Lower lobe of right lung (tissue), 2 donors: ENCODE results near the gene ENPP1. TPM values are rescaled to one million over a fixed set of nuclear protein-coding genes. Genes with fewer than 3 reads are reported as not detected.
"Not testable (repeated sequence)": the region's sequence is repeated elsewhere in the genome, so short reads cannot be mapped to it uniquely, and the experiment has no call there.

Experiments
- ATAC-seq, 2 donors: fragments of 200-7000 bp; cut with Tn5 transposase; one replicate each; pipeline ENCODE4 v1.9.1; 2020 to 2022; ENCODE audit warnings: mild to moderate bottlenecking in 2 of 2, moderate library complexity in 2 of 2
- DNase-seq: peaks from one replicate; pipeline ENCODE4 v3.0.0-alpha.2; 2020
- H3K27ac ChIP-seq: fragments of 200-600 bp; one replicate; pipeline ENCODE4 v1.8.0; 2022
- H3K27me3 ChIP-seq: fragments of 200-600 bp; one replicate; pipeline ENCODE4 v1.8.0; 2022; ENCODE audit warnings: low read depth
- H3K36me3 ChIP-seq: fragments of 200-600 bp; one replicate; pipeline ENCODE4 v1.8.0; 2022; ENCODE audit warnings: mild to moderate bottlenecking
- H3K4me1 ChIP-seq: fragments of 200-600 bp; one replicate; pipeline ENCODE4 v1.8.0; 2022
- H3K4me3 ChIP-seq: fragments of 200-600 bp; one replicate; pipeline ENCODE4 v1.8.0; 2022; ENCODE audit warnings: mild to moderate bottlenecking
- H3K9me3 ChIP-seq: fragments of 200-600 bp; one replicate; pipeline ENCODE4 v1.8.0; 2022
- intact Hi-C: fragments of 100-400 bp; cut with DNase I; formaldehyde crosslinking; loops from one replicate; pipeline ENCODE4 v1.11.0; 2022
- total RNA-seq: library from RNA; stranded (reverse); fragmentation: NEBNext Ultra II Directional; extraction: Animal tissue kit (Norgen Biotek cat#: 25700); gene quantifications from one replicate; pipeline ENCODE4 v1.2.1, GENCODE V29; 2021
- TF ChIP-seq, protein P1 (sequence below): fragments of 200-600 bp; IDR thresholded peaks from one replicate; pipeline ENCODE4 v1.8.0; 2022; ENCODE audit warnings: antibody characterized with exemption, mild to moderate bottlenecking
- donor health status: DM: no; HTN: yes; CAD: no; lungs with severe emphysema.

ENPP1 gene
- total RNA-seq, 1 donor from 2014 or later = 3.3 TPM

DNA sequence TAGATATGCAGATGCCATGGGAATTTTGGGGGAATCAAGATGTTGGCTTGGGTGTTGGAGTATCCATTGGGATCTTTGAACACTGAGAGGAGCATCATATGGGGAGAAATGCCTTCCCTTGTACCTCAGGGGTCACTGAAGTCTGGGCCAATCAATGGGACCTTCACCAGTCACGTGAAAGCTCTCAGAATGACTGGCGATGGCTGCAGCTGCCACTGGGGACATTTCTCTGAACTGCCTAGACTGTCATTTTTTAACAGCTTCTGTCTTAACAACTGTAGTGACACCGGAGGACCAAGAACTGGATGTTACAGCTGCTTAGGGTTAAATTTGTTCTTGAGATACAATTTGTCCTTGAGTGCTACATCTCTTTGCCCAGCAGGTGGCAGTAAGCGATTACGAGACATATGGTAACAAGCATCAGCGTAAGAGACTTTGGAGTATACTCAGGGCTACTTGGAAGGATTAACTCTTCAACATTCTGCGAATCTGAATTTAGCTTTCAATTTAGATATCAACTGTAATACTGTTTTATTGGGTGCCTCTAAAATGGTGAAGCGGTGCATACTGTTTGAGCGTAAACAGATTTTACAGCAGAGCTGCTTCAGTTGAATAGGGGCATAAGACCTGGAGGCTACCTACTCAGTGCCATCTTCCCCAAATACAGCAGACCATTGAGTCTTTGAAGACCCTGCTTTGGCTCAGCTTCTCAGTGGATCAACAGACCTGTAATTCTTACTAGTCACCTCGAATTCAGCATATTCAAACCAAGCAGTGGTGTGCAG is 107.3 kb downstream of the ENPP1 start:
- H3K36me3 ChIP-seq = no peaks in the 10 kb centered on the region
- no peak for DNase-seq
- no peaks in the 10 kb centered on the region for H3K9me3 ChIP-seq
- TF ChIP-seq, protein P1, sequence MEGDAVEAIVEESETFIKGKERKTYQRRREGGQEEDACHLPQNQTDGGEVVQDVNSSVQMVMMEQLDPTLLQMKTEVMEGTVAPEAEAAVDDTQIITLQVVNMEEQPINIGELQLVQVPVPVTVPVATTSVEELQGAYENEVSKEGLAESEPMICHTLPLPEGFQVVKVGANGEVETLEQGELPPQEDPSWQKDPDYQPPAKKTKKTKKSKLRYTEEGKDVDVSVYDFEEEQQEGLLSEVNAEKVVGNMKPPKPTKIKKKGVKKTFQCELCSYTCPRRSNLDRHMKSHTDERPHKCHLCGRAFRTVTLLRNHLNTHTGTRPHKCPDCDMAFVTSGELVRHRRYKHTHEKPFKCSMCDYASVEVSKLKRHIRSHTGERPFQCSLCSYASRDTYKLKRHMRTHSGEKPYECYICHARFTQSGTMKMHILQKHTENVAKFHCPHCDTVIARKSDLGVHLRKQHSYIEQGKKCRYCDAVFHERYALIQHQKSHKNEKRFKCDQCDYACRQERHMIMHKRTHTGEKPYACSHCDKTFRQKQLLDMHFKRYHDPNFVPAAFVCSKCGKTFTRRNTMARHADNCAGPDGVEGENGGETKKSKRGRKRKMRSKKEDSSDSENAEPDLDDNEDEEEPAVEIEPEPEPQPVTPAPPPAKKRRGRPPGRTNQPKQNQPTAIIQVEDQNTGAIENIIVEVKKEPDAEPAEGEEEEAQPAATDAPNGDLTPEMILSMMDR = peak; percentile 86
- peak; percentile 77 to 83 for ATAC-seq
- H3K4me3 ChIP-seq = no peak overlapping the region
- peaks cover 24% of the 10 kb centered on the region for H3K27me3 ChIP-seq
- no peaks in the 10 kb centered on the region for H3K4me1 ChIP-seq
- intact Hi-C loops = no loop called here
- H3K27ac ChIP-seq = no peak overlapping the region

DNA sequence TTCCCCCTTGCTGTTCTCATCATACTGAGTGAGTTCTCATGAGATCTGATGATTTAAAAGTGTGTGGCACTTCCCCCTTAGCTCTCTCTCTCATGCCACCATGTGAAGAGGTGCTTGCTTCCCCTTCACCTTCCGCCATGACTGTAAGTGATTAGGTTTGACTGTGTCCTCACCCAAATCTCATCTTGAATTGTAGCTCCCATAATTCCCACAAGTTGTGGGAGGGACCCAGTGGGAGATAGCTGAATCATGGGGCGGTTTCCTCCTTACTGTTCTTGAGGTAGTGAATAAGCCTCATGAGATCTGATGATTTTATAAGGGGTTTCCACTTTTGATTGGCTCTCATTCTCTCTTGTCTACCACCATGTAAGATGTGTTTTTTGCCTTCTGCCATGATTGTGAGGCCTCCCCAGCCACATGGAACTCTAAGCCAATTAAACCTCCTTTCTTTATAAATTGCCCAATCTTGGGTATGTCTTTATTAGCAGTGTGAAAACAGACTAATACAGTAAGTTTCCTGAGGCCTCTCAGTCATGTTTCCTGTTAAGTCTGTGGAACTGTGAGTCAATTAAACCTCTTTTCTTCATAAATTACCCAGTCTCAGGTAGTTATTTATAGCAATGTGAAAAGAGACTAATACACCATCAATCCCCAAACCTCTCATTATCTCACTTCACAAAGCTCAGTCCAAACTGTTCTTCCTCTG is 108.4 kb downstream of the ENPP1 start:
- H3K36me3 ChIP-seq, H3K27ac ChIP-seq, DNase-seq, ATAC-seq, H3K4me1 ChIP-seq, intact Hi-C loops, H3K9me3 ChIP-seq, H3K4me3 ChIP-seq: not testable (repeated sequence)
- H3K27me3 ChIP-seq = peaks cover 24% of the 10 kb centered on the region

DNA sequence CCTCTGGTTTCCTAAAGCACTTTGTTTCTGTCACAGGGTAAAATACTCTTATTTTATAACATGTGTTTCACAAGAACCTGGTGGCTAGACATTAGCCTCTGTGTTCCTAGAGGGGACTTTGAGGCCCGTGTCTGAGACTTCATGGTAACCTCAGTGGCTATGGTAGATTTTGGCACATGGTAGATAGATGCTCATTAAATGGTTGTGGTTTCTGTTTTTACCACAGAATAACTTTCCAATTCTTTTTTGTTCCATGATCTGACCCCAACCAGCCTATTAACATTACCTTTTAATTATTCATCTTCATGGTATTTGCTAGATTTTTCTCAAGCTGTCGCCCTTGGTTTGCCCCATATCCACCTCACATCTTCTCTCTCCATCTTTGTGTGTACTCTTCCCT is 109.0 kb downstream of the ENPP1 start:
- Histone ChIP-seq H3K4me1 (no peaks in the 10 kb centered on the region), H3K36me3 (no peaks in the 10 kb centered on the region), H3K27me3 (peaks cover 24% of the 10 kb centered on the region), H3K4me3 (no peak overlapping the region), H3K27ac (no peak overlapping the region), H3K9me3 (no peaks in the 10 kb centered on the region)
- intact Hi-C loops = no loop called here
- TF ChIP-seq, protein P1 = no peak
- no peak for ATAC-seq
- no peak for DNase-seq

DNA sequence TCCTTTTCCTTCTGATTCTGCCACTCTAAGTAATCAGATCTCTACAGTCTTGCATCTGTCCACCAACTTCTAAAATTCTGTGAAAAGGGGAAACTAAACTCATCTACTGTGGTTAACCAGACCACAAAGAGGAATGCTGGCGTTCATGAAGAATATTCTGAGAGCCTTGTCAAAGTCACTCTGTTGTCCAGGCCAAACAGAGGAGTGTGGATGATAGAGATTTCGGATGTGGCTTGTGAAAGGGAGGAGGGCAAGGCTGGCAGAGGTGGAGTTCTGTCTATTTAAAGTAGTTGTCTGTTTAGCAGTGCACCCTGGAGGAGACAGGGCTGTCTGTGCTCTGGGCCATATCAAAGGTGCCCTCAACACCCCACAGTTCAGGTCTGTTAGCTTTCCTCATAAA is 109.5 kb downstream of the ENPP1 start:
- intact Hi-C loops = no loop called here
- DNase-seq = no peak

DNA sequence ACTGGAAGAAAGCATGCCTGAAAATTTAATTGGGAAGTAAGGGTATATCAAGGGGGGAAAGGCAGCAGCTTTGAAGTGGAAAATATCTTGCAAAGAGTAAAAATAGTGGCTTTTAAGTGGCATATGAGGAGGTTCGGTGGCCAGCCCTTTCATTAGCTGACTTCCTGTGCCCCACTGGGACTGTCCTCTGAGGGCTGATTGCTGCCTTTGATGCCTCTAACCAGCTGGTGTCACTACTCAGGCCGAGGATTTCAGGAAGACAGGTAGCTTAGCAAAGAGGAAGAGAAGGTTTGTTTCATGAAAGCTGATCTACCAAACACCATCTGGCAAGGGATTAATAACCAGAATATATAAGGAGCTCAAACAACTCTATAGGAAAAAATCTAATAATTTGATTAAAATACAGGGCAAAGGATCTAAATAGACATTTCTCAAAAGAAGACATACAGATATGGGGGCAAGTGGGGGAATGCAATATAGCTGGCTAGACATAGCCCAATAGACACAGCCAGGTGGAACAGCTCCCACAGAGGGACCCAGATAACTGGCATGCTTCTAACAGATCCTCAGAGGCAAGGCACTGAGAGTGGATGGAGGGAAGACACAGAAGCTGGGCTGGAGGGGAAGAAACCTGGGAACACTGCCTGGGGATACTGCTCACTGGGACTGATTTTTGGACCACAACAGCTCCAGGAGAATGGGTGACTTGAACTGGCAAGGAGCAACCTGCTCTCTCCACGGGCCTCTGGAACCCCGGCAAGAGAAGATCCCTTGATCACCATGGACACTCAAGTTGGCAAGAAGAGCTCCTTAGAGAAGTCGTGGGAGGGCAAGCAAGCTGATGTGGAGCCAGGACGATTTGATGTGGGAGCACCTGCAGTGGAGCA is 110.2 kb downstream of the ENPP1 start:
- intact Hi-C loops = no loop called here
- ATAC-seq = no peak
- TF ChIP-seq, protein P1 = no peak

More for the DNA sequence above, 109.5 kb downstream of the ENPP1 start:
- TF ChIP-seq, protein P1 = no peak
- H3K27me3 ChIP-seq = peaks cover 24% of the 10 kb centered on the region
- no peaks in the 10 kb centered on the region for H3K4me1 ChIP-seq
- no peak overlapping the region for H3K27ac ChIP-seq
- H3K36me3 ChIP-seq = no peaks in the 10 kb centered on the region
- H3K9me3 ChIP-seq = no peaks in the 10 kb centered on the region
- no peak for ATAC-seq
- H3K4me3 ChIP-seq = no peak overlapping the region

More for the DNA sequence above, 110.2 kb downstream of the ENPP1 start:
- H3K27me3 ChIP-seq = peaks cover 18% of the 10 kb centered on the region
- DNase-seq = no peak
- H3K4me3 ChIP-seq = no peak overlapping the region
- peaks cover under 1% of the 10 kb centered on the region for H3K9me3 ChIP-seq
- H3K36me3 ChIP-seq = no peaks in the 10 kb centered on the region
- no peaks in the 10 kb centered on the region for H3K4me1 ChIP-seq
- no peak overlapping the region for H3K27ac ChIP-seq
